Spinal cord (tissue), 4 donors: ENCODE results near the gene ENTREP3. TPM values are rescaled to one million over a fixed set of nuclear protein-coding genes. Genes with fewer than 3 reads are reported as not detected.

Experiments
- polyA plus RNA-seq, 2 donors: library from polyadenylated mRNA; unstranded; fragments of 120-200 nt; gene quantifications; one replicate each; pipeline ENCODE4 v1.2.1, GENCODE V29; 2013; ENCODE audit not compliant: insufficient read length in 2 of 2
- total RNA-seq, 2 donors: library from RNA; depleted of rRNA in 1 of 2; stranded (reverse); fragments of 120-200 nt in 1 of 2; fragments of >200 nt in 1 of 2; gene quantifications; one replicate each; pipeline versions ENCODE4 v1.2.3 to v1.2.4, GENCODE V29; 2013 to 2014

ENTREP3 gene
- total and polyA plus RNA-seq, 4 donors, result 8.5 to 42.5 (median 20.2) TPM

Other genes starting within 250 kb of the ENTREP3 start
- 1 to 10 TPM in 1 of 2 donors, under 1 TPM in 1; 0.10 to 1.0 TPM for gene DCST2, start 221.7 kb downstream of the ENTREP3 start, total RNA-seq
- gene DCST2, start 221.7 kb downstream of the ENTREP3 start, polyA plus RNA-seq, result 1 to 10 TPM; 1.1 to 1.2 TPM
- not detected for gene DCST1, start 221.7 kb downstream of the ENTREP3 start, total RNA-seq
- under 1 TPM; 0.11 to 0.33 TPM for gene DCST1, start 221.7 kb downstream of the ENTREP3 start, polyA plus RNA-seq
- 10 to 100 TPM; 29.9 to 58.5 TPM for gene ADAM15, start 204.2 kb downstream of the ENTREP3 start, total RNA-seq
- 100 to 1,000 TPM in 1 of 2 donors, 10 to 100 TPM in 1; 73.1 to 100 TPM for gene ADAM15, start 204.2 kb downstream of the ENTREP3 start, polyA plus RNA-seq
- gene EFNA4, start 191.7 kb downstream of the ENTREP3 start, total RNA-seq, result 10 to 100 TPM in 1 of 2 donors, 1 to 10 TPM in 1; 3.5 to 13.9 TPM
- 1 to 10 TPM; 5.1 to 6.8 TPM for gene EFNA4, start 191.7 kb downstream of the ENTREP3 start, polyA plus RNA-seq
- 10 to 100 TPM; 12.3 to 13.6 TPM for gene EFNA3, start 176.6 kb downstream of the ENTREP3 start, total RNA-seq
- 10 to 100 TPM; 46.6 to 50.6 TPM for gene EFNA3, start 176.6 kb downstream of the ENTREP3 start, polyA plus RNA-seq
- gene EFNA1, start 127.6 kb downstream of the ENTREP3 start, total RNA-seq, result 10 to 100 TPM; 14.8 to 27.8 TPM
- gene EFNA1, start 127.6 kb downstream of the ENTREP3 start, polyA plus RNA-seq, result 10 to 100 TPM; 17.9 to 23.3 TPM
- 10 to 100 TPM; 12.1 to 35.8 TPM for gene SLC50A1, start 119.6 kb downstream of the ENTREP3 start, total RNA-seq
- 10 to 100 TPM; 18.2 to 26.9 TPM for gene SLC50A1, start 119.6 kb downstream of the ENTREP3 start, polyA plus RNA-seq
- gene DPM3, start 115.0 kb downstream of the ENTREP3 start, total RNA-seq, result 10 to 100 TPM; 16.2 to 46.6 TPM
- 10 to 100 TPM; 41.7 to 47.2 TPM for gene DPM3, start 115.0 kb downstream of the ENTREP3 start, polyA plus RNA-seq
- gene KRTCAP2, start 82.2 kb downstream of the ENTREP3 start, total RNA-seq, result 100 to 1,000 TPM in 1 of 2 donors, 10 to 100 TPM in 1; 81.9 to 140 TPM
- gene KRTCAP2, start 82.2 kb downstream of the ENTREP3 start, polyA plus RNA-seq, result 100 to 1,000 TPM; 130 to 132 TPM
- gene TRIM46, start 81.6 kb downstream of the ENTREP3 start, total RNA-seq, result 1 to 10 TPM; 6.7 to 6.8 TPM
- gene TRIM46, start 81.6 kb downstream of the ENTREP3 start, polyA plus RNA-seq, result 10 to 100 TPM; 29.5 to 37.6 TPM
- 10 to 100 TPM; 18.2 to 39.1 TPM for gene THBS3, start 47.6 kb downstream of the ENTREP3 start, total RNA-seq
- gene THBS3, start 47.6 kb downstream of the ENTREP3 start, polyA plus RNA-seq, result 10 to 100 TPM; 34.4 to 57.6 TPM
- gene MTX1, start 46.8 kb downstream of the ENTREP3 start, total RNA-seq, result 10 to 100 TPM; 15.8 to 43.1 TPM
- gene MTX1, start 46.8 kb downstream of the ENTREP3 start, polyA plus RNA-seq, result 10 to 100 TPM; 35.8 to 40.2 TPM
- 10 to 100 TPM; 26.3 to 51.2 TPM for gene SCAMP3, start 6.9 kb upstream of the ENTREP3 start, total RNA-seq
- gene SCAMP3, start 6.9 kb upstream of the ENTREP3 start, polyA plus RNA-seq, result 100 to 1,000 TPM in 1 of 2 donors, 10 to 100 TPM in 1; 89.1 to 103 TPM
- gene CLK2, start 18.0 kb upstream of the ENTREP3 start, total RNA-seq, result 10 to 100 TPM; 25.2 to 42.6 TPM
- gene CLK2, start 18.0 kb upstream of the ENTREP3 start, polyA plus RNA-seq, result 10 to 100 TPM; 49.2 to 61.1 TPM
- 1 to 10 TPM; 6.1 to 9.0 TPM for gene HCN3, start 22.0 kb upstream of the ENTREP3 start, total RNA-seq
- gene HCN3, start 22.0 kb upstream of the ENTREP3 start, polyA plus RNA-seq, result 10 to 100 TPM; 28.6 to 36.0 TPM
- under 1 TPM; 0.11 to 0.20 TPM for gene PKLR, start 46.0 kb upstream of the ENTREP3 start, total RNA-seq
- gene PKLR, start 46.0 kb upstream of the ENTREP3 start, polyA plus RNA-seq, result under 1 TPM; 0.14 to 0.15 TPM
- gene FDPS, start 53.4 kb upstream of the ENTREP3 start, total RNA-seq, result 100 to 1,000 TPM; 144 to 249 TPM
- 100 to 1,000 TPM; 202 to 239 TPM for gene FDPS, start 53.4 kb upstream of the ENTREP3 start, polyA plus RNA-seq
- gene RUSC1, start 65.4 kb upstream of the ENTREP3 start, total RNA-seq, result 10 to 100 TPM; 28.4 to 35.1 TPM
- gene RUSC1, start 65.4 kb upstream of the ENTREP3 start, polyA plus RNA-seq, result 100 to 1,000 TPM; 121 to 129 TPM